Spleen (tissue), 13 donors: ENCODE data around the gene CFAP97. TPM values are rescaled to one million over a fixed set of nuclear protein-coding genes. Genes with fewer than 3 reads are reported as not detected.

ENCODE experiments used
- DNase-seq: peaks from one replicate; pipeline ENCODE4 v3.0.0-alpha.2; 2020
- H3K27ac ChIP-seq, 8 donors: fragments of 200-600 bp; sonication (generic) in 7 of 8; 1 replicate in 4 of 8; 2 replicates in 4 of 8; pipeline versions ENCODE4 v1.5.0 to v1.8.0; 2016 to 2021; ENCODE audit warnings: inconsistent platforms in 4 of 8, mild to moderate bottlenecking in 4 of 8, moderate library complexity in 1 of 8
- H3K27me3 ChIP-seq, 7 donors: fragments of 200-600 bp; sonication (generic) in 6 of 7; replicated peaks in 1 of 7; 1 replicate in 4 of 7; 2 replicates in 3 of 7; pipeline versions ENCODE4 v1.5.0 to v1.8.0; 2016 to 2021; ENCODE audit warnings: inconsistent platforms in 3 of 7, mild to moderate bottlenecking in 1 of 7
- H3K36me3 ChIP-seq, 6 donors: fragments of 200-600 bp; sonication (generic) in 5 of 6; 1 replicate in 4 of 6; 2 replicates in 2 of 6; pipeline versions ENCODE4 v1.5.0 to v1.8.0; 2016 to 2021; ENCODE audit warnings: inconsistent platforms in 2 of 6
- H3K4me1 ChIP-seq, 6 donors: fragments of 200-600 bp; sonication (generic) in 5 of 6; 1 replicate in 3 of 6; 2 replicates in 3 of 6; pipeline versions ENCODE4 v1.5.0 to v1.8.0; 2016 to 2021; ENCODE audit warnings: inconsistent platforms in 3 of 6
- H3K4me3 ChIP-seq, 8 donors: fragments of 200-600 bp; sonication (generic) in 7 of 8; 1 replicate in 4 of 8; 2 replicates in 4 of 8; pipeline versions ENCODE4 v1.5.0 to v1.8.0; 2016 to 2021; ENCODE audit warnings: inconsistent platforms in 4 of 8, mild to moderate bottlenecking in 4 of 8, moderate library complexity in 2 of 8
- H3K9me3 ChIP-seq, 8 donors: fragments of 200-600 bp; sonication (generic) in 7 of 8; 1 replicate in 4 of 8; 2 replicates in 4 of 8; pipeline versions ENCODE4 v1.5.0 to v1.8.0; 2016 to 2021; ENCODE audit warnings: inconsistent platforms in 4 of 8
- CTCF ChIP-seq, 11 experiments: fragments of 200-600 bp in 7 of 11; fragments of 450-650 bp in 4 of 11; sonication (generic) in 4 of 11; IDR thresholded peaks in 8 of 11; conservative IDR thresholded peaks in 3 of 11; 1 replicate in 7 of 11; 2 replicates in 4 of 11; pipeline versions ENCODE4 v1.4.0 to v1.8.0; 2016 to 2021; ENCODE audit warnings: antibody characterized with exemption in 11 of 11, inconsistent platforms in 4 of 11, mild to moderate bottlenecking in 1 of 11
- POLR2A ChIP-seq, 3 donors: fragments of 450-650 bp; IDR thresholded peaks; one replicate each; pipeline ENCODE4 v1.5.1; 2017; ENCODE audit warnings: antibody characterized with exemption in 3 of 3, mild to moderate bottlenecking in 1 of 3
- POLR2AphosphoS5 ChIP-seq, 3 donors: sonication (generic); formaldehyde crosslinking; IDR thresholded peaks; one replicate each; pipeline ENCODE4 v1.5.1; 2017; ENCODE audit warnings: antibody characterized with exemption in 3 of 3
- WGBS, 5 donors: extraction: QIAGEN DNeasy Blood & Tissue Kit in 3 of 5; methylation state at CpG; one replicate each; pipeline versions ENCODE4 v1.1.5 to v1.1.7; 2013 to 2018; 5-methylcytosine and 5-hydroxymethylcytosine counted together
- intact Hi-C: fragments of 100-400 bp; cut with DNase I; formaldehyde crosslinking; loops from one replicate; pipeline ENCODE4 v1.15.0; 2023; ENCODE audit warnings: low total_unique reads
- long read RNA-seq, 2 donors: transcript quantifications; one replicate each; lab custom pipeline, GENCODE V29; 2026
- polyA plus RNA-seq, 3 donors: library from polyadenylated mRNA; stranded (reverse); fragments of 200-250 nt; gene quantifications; one replicate each; pipeline ENCODE4 v1.2.1, GENCODE V29; 2013
- total RNA-seq, 7 donors: library from RNA; depleted of rRNA in 3 of 7; stranded (reverse); fragments of >200 nt in 3 of 7; fragmentation: NEBNext Ultra II Directional in 4 of 7; extraction: Animal tissue kit (Norgen Biotek cat#: 25700) in 4 of 7; gene quantifications; one replicate each; pipeline versions ENCODE4 v1.1.0 to v1.2.1, GENCODE V29; 2016 to 2021
- donor health status: healthy with polysubstance abuse.
- donor health status: DM: no; HTN: no; CAD: no; lungs with moderate emphysema.
- donor health status: DM: no; HTN: no; CAD: no.
- donor health status: Bipolar disorder and iron deficiency.
- donor health status: healthy.
- donor health status: DM: no; HTN: no; CAD: no.
- donor health status: DM: yes; HTN: yes; CAD: no.

Gene CFAP97
- 10 to 100 TPM; 34.0 to 48.6 (median 40.6) TPM for total RNA-seq
- 10 to 100 TPM in 1 of 3 donors, 1 to 10 TPM in 2; 4.8 to 12.4 (median 8.0) TPM for polyA plus RNA-seq
- long read RNA-seq, donor 1, full-length matches to known transcripts = 8 of 8 reads
- long read RNA-seq, donor 1, partial matches to known transcripts = 0 of 8 reads
- long read RNA-seq, donor 1, other reads (novel, unspliced or antisense) = 0 of 8 reads
- long read RNA-seq, donor 2, full-length matches to known transcripts = 3 of 3 reads
- long read RNA-seq, donor 2, partial matches to known transcripts = 0 of 3 reads
- long read RNA-seq, donor 2, other reads (novel, unspliced or antisense) = 0 of 3 reads

DNA sequence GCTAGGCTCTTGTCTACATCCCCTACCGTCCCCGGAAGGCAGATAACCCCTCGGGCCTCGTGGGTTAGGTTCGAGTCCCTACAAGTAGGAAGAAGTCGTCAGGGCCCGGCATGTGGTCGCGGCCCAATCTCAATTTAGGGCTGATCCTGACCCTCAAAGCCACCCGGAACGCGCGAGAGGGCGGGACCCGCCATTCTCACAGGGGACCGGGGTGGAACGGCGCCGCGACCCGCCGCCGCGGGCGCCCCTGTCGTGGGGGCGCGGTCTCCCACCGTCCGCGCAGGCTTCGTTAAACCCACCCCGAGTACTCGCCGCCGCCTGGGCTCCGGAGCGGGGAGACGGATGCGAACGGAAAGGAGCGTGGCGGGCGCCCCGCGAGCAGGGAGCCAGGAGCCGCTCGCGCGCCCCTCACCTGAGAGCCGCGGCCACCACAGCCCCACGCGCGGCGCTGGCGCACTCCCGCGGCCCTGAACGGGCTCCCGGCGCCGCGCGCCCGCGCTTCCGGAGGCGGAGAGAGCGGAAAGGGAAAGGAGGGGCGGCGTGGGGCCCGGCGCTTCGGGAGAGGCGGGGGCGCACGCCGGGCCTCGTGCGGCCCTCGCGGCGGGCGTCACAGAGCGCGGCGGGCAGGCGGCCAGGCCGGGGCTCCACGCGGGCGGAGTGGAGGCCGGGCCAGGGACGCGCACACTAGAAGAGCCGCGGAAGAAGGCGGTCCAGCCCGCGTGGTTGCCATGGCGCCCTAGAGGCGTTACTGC lies at the start of gene CFAP97:
TSS of gene CFAP97 (minus strand) at position 515 of the 752 bp plus-strand sequence. CDS start 12,804 bp downstream, outside the sequence.
- no peaks in the 10 kb centered on the region for H3K27me3 ChIP-seq
- peaks cover 0 to 14% (median 0%) of the 10 kb centered on the region in 6 donors for H3K36me3 ChIP-seq
- intact Hi-C loops = loop anchor here (5.0 kb wide), 1 partner anchor 189 kb away; no protein-coding TSS in a partner anchor
- H3K4me1 ChIP-seq = peaks cover 9 to 55% (median 48%) of the 10 kb centered on the region in 6 donors
- DNase-seq = peak; percentile 97
- H3K4me3 ChIP-seq = peak within 1 kb of the TSS; percentile 44 to 91 (median 66)
- TF ChIP-seq POLR2AphosphoS5 (IDR thresholded peaks at IDR 0.05) (peak; percentile 76 to 88 (median 85)), POLR2A (IDR thresholded peaks at IDR 0.05) (peak in 2 of 3 donors; percentile 12 to 70), CTCF (IDR thresholded peaks at IDR 0.05 in 8 of 11, conservative IDR thresholded peaks at IDR 0.05 in 3 of 11) (peak in 2 of 11 experiments; percentile 5)
- 0 to 1% (median 1%) methylated on average over 20 to 103 of the region's 103 CpGs for WGBS, 5 donors
- no peaks in the 10 kb centered on the region for H3K9me3 ChIP-seq
- peak within 1 kb of the TSS; percentile 92 to 99 (median 96) for H3K27ac ChIP-seq

- Histone ChIP-seq H3K4me3 (no peak overlapping the region), H3K27ac (no peak overlapping the region), H3K4me1 (peaks cover 0 to 21% (median 3%) of the 10 kb centered on the region in 6 donors), H3K36me3 (peaks cover 0 to 11% (median 0%) of the 10 kb centered on the region in 6 donors), H3K9me3 (no peaks in the 10 kb centered on the region), H3K27me3 (no peaks in the 10 kb centered on the region)
- intact Hi-C loops = no loop called here
- no peak for DNase-seq
- no peak for TF ChIP-seq POLR2A (IDR thresholded peaks at IDR 0.05)
- TF ChIP-seq CTCF (IDR thresholded peaks at IDR 0.05 in 8 of 11, conservative IDR thresholded peaks at IDR 0.05 in 3 of 11) = no peak
- no peak for TF ChIP-seq POLR2AphosphoS5 (IDR thresholded peaks at IDR 0.05)
- WGBS, 5 donors = 79 to 86% (median 83%) methylated on average over 2 of the region's 2 CpGs
These were observed 45.3 kb upstream of the CFAP97 start for GRCh38 chr4:185249105-185249504.

GRCh38 chr4:185248393-185249039 lies 44.7 kb upstream of the CFAP97 start:
- intact Hi-C loops = no loop called here
- H3K9me3 ChIP-seq = no peaks in the 10 kb centered on the region
- no peak overlapping the region for H3K27ac ChIP-seq
- no peaks in the 10 kb centered on the region for H3K27me3 ChIP-seq
- H3K4me3 ChIP-seq = no peak overlapping the region
- no peak for DNase-seq
- WGBS, 5 donors = 96 to 99% (median 97%) methylated on average over 3 of the region's 3 CpGs
- TF ChIP-seq CTCF (IDR thresholded peaks at IDR 0.05 in 8 of 11, conservative IDR thresholded peaks at IDR 0.05 in 3 of 11) (no peak), POLR2A (IDR thresholded peaks at IDR 0.05) (no peak), POLR2AphosphoS5 (IDR thresholded peaks at IDR 0.05) (no peak)
- H3K4me1 ChIP-seq = peaks cover 0 to 16% (median 3%) of the 10 kb centered on the region in 6 donors
- peaks cover 0 to 7% (median 0%) of the 10 kb centered on the region in 6 donors for H3K36me3 ChIP-seq
